Activated naive CD8-positive, alpha-beta T cell treated with anti-CD3 and anti-CD28 coated beads for 36 hours (primary cell): Measurements from ENCODE around the gene KIAA1671. TPM values are rescaled to one million over a fixed set of nuclear protein-coding genes. Genes with fewer than 3 reads are reported as not detected.
A peak's percentile ranks its signal among the peaks of the same experiment; 100 is the strongest.

Experiments
- DNase-seq: peaks from one replicate; pipeline ENCODE4 v3.0.0; 2021
- H3K27ac Mint-ChIP-seq: one replicate; pipeline ENCODE4 v1.8.0; 2022; ENCODE audit warnings: mild to moderate bottlenecking, moderate library complexity, mixed read lengths
- H3K27me3 Mint-ChIP-seq: one replicate; pipeline ENCODE4 v1.8.0; 2022; ENCODE audit warnings: mild to moderate bottlenecking, mixed read lengths
- H3K36me3 Mint-ChIP-seq: one replicate; pipeline ENCODE4 v1.8.0; 2021; ENCODE audit warnings: mild to moderate bottlenecking, mixed read lengths
- H3K4me1 Mint-ChIP-seq: one replicate; pipeline ENCODE4 v1.8.0; 2021; ENCODE audit warnings: mixed read lengths
- H3K4me3 Mint-ChIP-seq: one replicate; pipeline ENCODE4 v1.8.0; 2022; ENCODE audit warnings: mild to moderate bottlenecking, moderate library complexity, mixed read lengths
- H3K9me3 Mint-ChIP-seq: one replicate; pipeline ENCODE4 v1.8.0; 2022; ENCODE audit warnings: mixed read lengths
- total RNA-seq, 2 experiments: library from RNA; stranded (reverse); gene quantifications; one replicate each; pipeline ENCODE4 v1.2.3, GENCODE V29; 2021

Gene KIAA1671
- total RNA-seq, 2 experiments from 2014 or later = 11.0 to 11.3 TPM

DNA sequence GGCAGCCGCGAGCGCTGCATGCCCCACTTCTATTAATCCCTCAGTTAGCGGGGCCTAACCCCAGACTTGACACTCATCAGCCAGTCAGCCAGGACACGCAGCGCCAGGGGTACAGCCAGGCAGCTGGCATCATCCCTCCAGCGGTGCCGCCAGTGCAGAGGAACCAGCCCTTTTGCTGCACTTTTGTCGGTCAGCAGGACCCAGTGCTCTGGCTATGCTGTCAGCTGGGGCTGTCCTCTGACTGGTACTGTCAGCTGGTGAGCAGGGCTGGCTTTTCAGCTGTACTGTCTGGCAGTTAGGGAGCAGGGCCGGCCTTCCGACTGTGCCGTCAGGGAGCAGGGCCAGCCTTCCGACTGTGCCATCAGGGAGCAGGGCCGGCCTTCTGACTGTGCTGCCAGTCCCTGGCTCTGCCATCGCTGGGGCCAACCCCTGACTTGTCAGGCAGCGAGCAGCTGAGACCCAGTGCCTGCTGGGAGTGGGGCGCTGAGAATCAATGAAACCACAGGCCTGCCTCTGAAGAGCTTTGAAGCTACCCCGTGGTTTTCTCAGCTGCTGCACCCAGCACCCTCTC, 115.4 kb downstream of the KIAA1671 start:
- Mint-ChIP-seq H3K4me1 (peaks cover 85% of the 10 kb centered on the region), H3K36me3 (no peaks in the 10 kb centered on the region), H3K9me3 (no peaks in the 10 kb centered on the region), H3K27ac (peak overlapping the region; percentile 91), H3K27me3 (no peaks in the 10 kb centered on the region), H3K4me3 (peak overlapping the region; percentile 81)
- peak; percentile 78 for DNase-seq

DNA sequence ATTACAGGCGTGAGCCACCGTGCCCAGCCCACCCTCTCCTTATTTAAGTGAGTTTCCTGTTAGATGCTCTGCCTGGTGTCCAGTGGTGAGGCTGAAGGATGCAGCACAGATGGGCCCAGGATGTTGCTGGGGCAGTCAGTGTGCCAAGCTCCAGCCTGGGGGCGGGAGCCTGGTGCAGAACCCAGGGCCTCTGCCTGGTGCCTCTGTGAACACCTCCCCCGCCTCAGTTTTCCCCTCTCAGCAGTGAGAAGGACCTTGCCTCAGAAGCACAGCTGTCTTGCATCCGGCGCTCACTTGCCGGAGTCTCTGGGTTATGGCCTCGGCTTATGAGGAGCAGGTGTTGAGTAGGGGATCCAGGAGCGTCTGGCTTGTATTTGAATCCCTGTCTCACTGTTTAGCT, 116.2 kb downstream of the KIAA1671 start:
- Mint-ChIP-seq H3K9me3 (no peaks in the 10 kb centered on the region), H3K27ac (peak overlapping the region; percentile 91), H3K4me1 (peaks cover 82% of the 10 kb centered on the region), H3K27me3 (no peaks in the 10 kb centered on the region), H3K4me3 (peak overlapping the region; percentile 81), H3K36me3 (no peaks in the 10 kb centered on the region)
- peak; percentile 60 for DNase-seq

DNA sequence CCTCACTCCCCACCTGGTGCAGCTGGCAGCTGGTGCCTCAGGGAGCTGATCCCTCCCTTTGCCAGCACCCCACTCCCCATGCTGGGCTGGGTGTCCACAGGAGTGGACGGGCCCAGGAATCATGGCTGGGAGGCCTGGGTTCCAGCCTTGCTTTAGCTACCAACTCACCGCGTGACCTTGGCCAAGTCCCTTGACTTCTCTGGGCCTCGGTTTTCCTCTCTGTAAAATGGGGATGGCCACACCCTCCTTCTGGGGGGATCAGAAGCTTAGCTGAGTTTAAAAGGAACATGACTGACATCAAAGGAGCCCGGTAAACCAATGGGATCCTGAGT, 116.9 kb downstream of the KIAA1671 start:
- peaks cover 81% of the 10 kb centered on the region for H3K4me1 Mint-ChIP-seq
- peak overlapping the region; percentile 81 for H3K4me3 Mint-ChIP-seq
- no peaks in the 10 kb centered on the region for H3K9me3 Mint-ChIP-seq
- H3K36me3 Mint-ChIP-seq = no peaks in the 10 kb centered on the region
- no peaks in the 10 kb centered on the region for H3K27me3 Mint-ChIP-seq
- no peak for DNase-seq
- peak overlapping the region; percentile 91 for H3K27ac Mint-ChIP-seq

DNA sequence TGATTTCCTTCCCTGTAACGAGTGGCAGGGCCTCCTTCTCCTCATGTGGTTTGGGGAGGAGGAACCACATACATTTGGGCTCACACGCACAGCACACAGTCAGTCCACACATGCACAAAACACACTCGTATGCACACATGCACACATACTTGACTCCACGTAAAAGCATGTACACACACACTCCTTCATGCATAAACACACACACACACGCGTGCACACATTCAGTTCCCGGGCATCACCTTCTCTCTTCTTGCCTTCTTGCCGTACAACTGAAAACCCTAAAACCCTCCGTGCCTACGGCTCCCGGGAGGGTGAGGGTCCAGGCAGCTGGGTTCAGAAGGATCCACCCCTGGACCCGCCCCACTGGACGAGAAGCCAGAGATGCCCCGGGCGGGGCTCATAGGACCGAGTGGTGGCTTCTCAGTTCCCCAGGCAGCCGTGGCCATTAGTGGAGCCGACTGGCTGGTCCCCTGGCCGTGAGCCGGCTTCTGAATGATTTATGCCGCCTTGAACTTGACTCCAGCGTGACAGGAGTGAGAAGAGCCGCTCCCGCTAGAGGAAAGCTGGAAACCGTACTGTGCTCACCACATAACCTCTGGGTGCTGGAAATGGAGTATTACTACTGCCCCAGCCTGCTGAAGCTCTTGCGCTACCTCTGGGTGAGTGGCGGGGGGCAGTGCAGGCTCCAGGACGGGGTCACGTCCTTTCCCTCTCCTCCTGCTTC, 117.4 kb downstream of the KIAA1671 start:
- Mint-ChIP-seq H3K36me3 (peaks cover 3% of the 10 kb centered on the region), H3K27me3 (no peaks in the 10 kb centered on the region), H3K4me1 (peaks cover 81% of the 10 kb centered on the region), H3K27ac (peak overlapping the region; percentile 91), H3K9me3 (no peaks in the 10 kb centered on the region), H3K4me3 (peak overlapping the region; percentile 81)
- DNase-seq = peak; percentile 41

DNA sequence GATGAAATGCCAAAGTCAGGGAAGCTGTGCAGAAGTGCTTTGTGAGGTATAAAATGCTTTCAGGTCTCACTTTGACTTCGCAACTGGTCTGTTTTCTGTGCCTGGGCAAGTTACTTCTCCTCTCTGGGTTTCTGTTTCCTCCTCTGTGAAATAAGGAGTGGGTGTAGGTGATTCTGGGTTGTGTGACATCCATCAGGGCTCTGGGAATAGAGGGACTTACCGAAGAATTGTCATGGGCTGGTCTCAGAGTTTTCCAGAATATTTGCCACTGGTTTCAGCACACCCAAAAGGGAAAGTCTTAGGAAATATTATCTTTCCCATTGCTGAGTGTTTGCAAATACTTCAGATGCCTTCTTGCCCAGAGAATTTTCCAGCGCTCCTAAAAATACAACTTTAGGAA, 118.4 kb downstream of the KIAA1671 start:
- H3K9me3 Mint-ChIP-seq = no peaks in the 10 kb centered on the region
- H3K36me3 Mint-ChIP-seq = peaks cover 3% of the 10 kb centered on the region
- peak overlapping the region; percentile 81 for H3K4me3 Mint-ChIP-seq
- H3K27ac Mint-ChIP-seq = peak overlapping the region; percentile 91
- H3K27me3 Mint-ChIP-seq = no peaks in the 10 kb centered on the region
- DNase-seq = no peak
- H3K4me1 Mint-ChIP-seq = peaks cover 85% of the 10 kb centered on the region

DNA sequence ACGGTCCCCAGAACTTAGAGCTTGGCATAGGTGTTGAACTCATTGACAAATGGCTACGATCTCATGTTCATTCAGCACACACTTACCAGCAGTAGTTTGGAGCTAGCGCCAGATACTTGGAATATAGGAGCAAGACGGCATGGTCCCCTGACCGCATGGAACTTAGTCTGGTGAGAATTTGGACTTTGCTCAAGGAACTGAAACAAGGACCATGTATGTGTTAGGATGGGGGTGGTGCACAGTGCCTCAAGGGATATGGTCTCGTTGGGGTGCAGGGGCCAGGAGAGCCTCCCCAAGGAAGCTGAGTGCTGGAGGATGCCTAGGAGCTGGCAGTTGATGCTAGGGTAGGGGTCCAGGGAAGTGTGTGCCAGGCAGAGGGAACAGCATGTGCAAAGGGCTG, 119.2 kb downstream of the KIAA1671 start:
- Mint-ChIP-seq H3K36me3 (peaks cover 3% of the 10 kb centered on the region), H3K9me3 (no peaks in the 10 kb centered on the region)

DNA sequence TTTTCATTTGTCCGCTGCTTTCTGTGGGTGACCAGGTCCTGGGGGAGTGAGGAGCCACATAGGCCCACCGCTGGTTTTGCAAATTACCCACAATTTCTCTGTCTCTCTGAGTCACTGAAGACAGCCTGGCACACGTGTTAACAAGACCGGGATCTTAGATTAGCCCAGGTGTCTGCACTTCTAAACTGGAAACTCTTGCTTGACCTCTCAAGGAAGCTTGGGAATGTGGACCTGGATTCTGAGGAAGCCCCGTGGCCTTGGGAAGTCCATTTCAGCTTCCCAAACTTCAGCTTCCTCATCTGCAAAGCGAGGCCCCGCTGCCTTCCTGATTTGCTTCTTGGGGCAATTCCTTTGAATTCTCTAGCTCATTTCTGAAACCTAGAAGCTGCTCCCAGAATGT, 119.9 kb downstream of the KIAA1671 start:
- Mint-ChIP-seq H3K4me1 (peaks cover 89% of the 10 kb centered on the region), H3K36me3 (peaks cover 3% of the 10 kb centered on the region), H3K27ac (peak overlapping the region; percentile 76), H3K9me3 (no peaks in the 10 kb centered on the region), H3K4me3 (peak overlapping the region; percentile 30), H3K27me3 (no peaks in the 10 kb centered on the region)
- DNase-seq = no peak

More for the DNA sequence above, 119.2 kb downstream of the KIAA1671 start:
- DNase-seq = no peak
- Mint-ChIP-seq H3K4me3 (peak overlapping the region; percentile 81), H3K27ac (peak overlapping the region; percentile 76), H3K4me1 (peaks cover 87% of the 10 kb centered on the region), H3K27me3 (no peaks in the 10 kb centered on the region)

DNA sequence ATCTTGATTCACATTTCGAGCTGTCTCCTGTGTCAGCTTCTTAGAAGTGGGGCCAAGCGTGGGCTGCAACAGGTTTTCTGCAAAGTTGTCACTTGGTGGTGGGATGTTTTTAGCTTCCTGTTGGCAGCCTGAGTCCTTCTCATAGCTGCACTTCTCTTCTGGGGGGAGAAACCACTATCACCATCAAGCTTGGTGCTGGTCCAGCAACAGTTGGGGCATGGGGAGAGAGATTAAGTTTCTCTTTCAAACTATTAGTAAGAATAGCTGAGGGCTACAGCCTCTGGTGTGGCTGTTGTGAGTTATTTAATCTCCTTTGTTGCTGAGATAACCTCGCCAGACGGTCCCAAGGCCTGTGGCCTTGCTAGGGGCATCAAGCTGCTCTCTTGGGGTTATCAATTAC, 123.8 kb downstream of the KIAA1671 start:
- DNase-seq = peak; percentile 78
- H3K9me3 Mint-ChIP-seq = no peaks in the 10 kb centered on the region
- H3K36me3 Mint-ChIP-seq = peaks cover 4% of the 10 kb centered on the region
- peaks cover 77% of the 10 kb centered on the region for H3K4me1 Mint-ChIP-seq
- peak overlapping the region; percentile 88 for H3K27ac Mint-ChIP-seq
- no peaks in the 10 kb centered on the region for H3K27me3 Mint-ChIP-seq
- peak overlapping the region; percentile 24 for H3K4me3 Mint-ChIP-seq

DNA sequence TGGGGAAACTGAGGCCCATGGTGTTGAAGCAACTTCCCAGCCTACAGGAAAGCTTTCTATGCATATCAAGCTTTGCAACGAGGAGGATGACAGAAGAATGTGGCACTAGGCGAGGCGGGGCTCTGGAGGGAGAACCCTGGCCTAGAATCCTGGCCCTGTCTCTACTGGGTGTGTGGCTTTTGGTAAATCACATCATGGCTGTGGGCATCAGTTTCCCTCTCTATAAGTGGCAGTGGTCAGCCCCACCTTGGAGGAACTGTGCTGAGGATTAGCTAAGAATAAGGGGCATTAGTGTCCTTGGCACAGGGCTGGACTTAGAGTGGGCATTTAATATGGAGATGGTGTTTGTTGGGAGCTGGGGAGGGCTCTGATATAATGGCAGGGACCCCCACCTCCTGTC, 124.5 kb downstream of the KIAA1671 start:
- peak overlapping the region; percentile 34 for H3K4me3 Mint-ChIP-seq
- no peak for DNase-seq
- H3K27me3 Mint-ChIP-seq = no peaks in the 10 kb centered on the region
- peaks cover 77% of the 10 kb centered on the region for H3K4me1 Mint-ChIP-seq
- peak overlapping the region; percentile 88 for H3K27ac Mint-ChIP-seq
- peaks cover 1% of the 10 kb centered on the region for H3K9me3 Mint-ChIP-seq
- H3K36me3 Mint-ChIP-seq = peaks cover 9% of the 10 kb centered on the region

DNA sequence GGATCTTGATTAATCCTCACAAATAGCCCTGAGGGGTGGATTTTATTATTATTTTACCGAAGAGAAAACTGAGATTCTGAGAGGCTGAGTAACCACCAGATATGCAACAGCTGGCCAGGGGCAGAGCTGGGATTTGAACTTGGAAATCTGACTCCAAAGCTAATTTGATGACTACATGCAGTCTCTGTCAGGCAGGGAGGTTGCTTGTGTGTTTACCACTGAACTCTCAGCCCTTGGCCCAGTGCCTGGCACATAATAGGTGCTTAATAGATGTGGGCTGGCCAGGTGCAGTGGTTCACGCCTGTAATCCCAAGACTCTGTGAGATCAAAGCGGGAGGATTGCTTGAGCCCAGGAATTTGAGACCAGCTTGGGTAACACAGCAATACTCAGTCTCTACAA, 125.4 kb downstream of the KIAA1671 start:
- peaks cover 9% of the 10 kb centered on the region for H3K36me3 Mint-ChIP-seq
- H3K27ac Mint-ChIP-seq = peak overlapping the region; percentile 88
- H3K4me3 Mint-ChIP-seq = no peak overlapping the region
- peaks cover 1% of the 10 kb centered on the region for H3K9me3 Mint-ChIP-seq
- H3K27me3 Mint-ChIP-seq = no peaks in the 10 kb centered on the region
- H3K4me1 Mint-ChIP-seq = peaks cover 70% of the 10 kb centered on the region
- DNase-seq = no peak

DNA sequence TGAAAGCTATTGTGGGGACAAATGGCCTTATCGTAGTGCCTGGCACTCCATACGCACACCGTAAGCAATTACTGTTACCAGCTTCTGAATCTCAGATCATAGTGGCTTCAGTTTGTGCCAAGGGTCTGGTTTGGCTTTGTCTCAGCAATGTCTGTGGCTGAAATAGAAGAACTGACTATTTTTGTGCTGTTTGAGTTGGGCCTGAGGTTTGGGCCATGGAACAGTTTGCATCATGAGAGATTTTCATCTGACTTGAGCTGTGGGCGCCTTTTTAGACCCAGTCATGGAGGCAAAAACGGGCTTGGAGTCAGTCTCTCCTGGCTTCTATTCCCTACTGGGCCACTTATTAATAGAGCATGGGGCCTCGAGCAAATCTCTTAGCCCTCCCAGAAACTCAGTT, 126.1 kb downstream of the KIAA1671 start:
- no peaks in the 10 kb centered on the region for H3K27me3 Mint-ChIP-seq
- H3K9me3 Mint-ChIP-seq = peaks cover 1% of the 10 kb centered on the region
- peaks cover 9% of the 10 kb centered on the region for H3K36me3 Mint-ChIP-seq
- peaks cover 69% of the 10 kb centered on the region for H3K4me1 Mint-ChIP-seq
- H3K27ac Mint-ChIP-seq = no peak overlapping the region
- H3K4me3 Mint-ChIP-seq = no peak overlapping the region
- no peak for DNase-seq

DNA sequence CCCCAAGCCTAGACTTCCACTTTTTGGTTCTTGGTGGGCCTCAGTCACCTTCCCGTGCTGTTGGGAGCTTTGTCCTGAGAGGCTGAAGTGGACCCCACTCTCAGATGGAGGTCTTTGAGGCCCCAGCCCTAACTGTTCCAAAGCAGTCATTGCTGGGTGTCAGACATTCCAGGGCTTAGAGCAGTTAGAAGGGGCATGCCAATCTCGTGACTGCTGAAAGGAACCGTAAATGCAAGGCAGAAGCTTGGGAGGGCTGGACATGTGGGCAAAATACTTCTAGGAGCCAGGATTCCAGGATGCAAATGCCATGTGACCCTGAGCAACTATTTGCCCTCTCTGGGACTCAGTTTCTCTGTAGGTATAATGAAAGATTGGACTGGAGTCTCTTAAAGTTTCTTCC, 128.3 kb downstream of the KIAA1671 start:
- Mint-ChIP-seq H3K4me3 (no peak overlapping the region), H3K4me1 (peaks cover 68% of the 10 kb centered on the region), H3K9me3 (peaks cover 1% of the 10 kb centered on the region), H3K36me3 (peaks cover 12% of the 10 kb centered on the region), H3K27me3 (no peaks in the 10 kb centered on the region), H3K27ac (no peak overlapping the region)
- DNase-seq = no peak

DNA sequence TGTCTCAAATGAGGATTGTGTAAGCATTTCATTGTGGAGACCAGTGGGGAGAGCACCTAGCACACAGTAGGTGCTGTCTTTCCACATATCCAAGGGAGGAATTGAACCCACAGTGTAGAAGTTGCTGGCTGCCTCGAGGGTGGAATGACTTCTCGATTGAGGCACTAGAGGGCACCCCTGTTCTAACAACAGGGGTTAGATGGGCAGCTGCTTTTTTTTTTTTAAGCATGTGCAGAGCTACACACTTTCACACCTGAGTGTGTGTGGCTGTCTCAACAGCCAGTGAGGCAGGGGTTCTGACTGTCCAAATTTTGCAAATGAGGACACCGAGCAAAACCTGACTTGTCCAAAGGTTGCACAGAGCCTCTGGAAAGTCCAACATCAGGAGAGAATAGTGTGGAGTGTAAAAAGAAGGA, 128.9 kb downstream of the KIAA1671 start:
- Mint-ChIP-seq H3K36me3 (peaks cover 12% of the 10 kb centered on the region), H3K4me3 (no peak overlapping the region), H3K4me1 (peaks cover 68% of the 10 kb centered on the region), H3K9me3 (peaks cover 1% of the 10 kb centered on the region), H3K27ac (no peak overlapping the region), H3K27me3 (no peaks in the 10 kb centered on the region)
- DNase-seq = peak; percentile 36

DNA sequence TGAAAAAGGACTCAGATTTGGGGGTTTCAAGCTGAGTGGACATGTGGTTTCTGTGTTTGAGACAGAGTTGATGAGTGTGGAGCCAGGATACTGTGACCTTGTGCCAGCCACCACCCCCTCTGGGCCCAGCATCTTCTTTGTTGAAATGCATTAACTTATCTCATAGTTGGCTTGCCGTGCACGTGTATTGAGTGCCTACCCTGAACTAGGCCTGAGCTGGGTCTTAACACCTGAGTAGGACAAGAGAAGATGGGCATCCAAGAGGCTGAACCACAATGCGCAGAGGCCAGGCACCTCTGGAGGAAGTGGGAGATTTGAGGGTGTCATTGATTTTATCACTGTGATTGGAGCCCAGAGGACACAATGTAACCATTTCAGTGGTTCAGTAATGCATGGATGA, 129.6 kb downstream of the KIAA1671 start:
- Mint-ChIP-seq H3K9me3 (peaks cover 1% of the 10 kb centered on the region), H3K27me3 (no peaks in the 10 kb centered on the region), H3K4me3 (no peak overlapping the region), H3K27ac (no peak overlapping the region), H3K36me3 (peaks cover 12% of the 10 kb centered on the region), H3K4me1 (peaks cover 64% of the 10 kb centered on the region)
- no peak for DNase-seq

DNA sequence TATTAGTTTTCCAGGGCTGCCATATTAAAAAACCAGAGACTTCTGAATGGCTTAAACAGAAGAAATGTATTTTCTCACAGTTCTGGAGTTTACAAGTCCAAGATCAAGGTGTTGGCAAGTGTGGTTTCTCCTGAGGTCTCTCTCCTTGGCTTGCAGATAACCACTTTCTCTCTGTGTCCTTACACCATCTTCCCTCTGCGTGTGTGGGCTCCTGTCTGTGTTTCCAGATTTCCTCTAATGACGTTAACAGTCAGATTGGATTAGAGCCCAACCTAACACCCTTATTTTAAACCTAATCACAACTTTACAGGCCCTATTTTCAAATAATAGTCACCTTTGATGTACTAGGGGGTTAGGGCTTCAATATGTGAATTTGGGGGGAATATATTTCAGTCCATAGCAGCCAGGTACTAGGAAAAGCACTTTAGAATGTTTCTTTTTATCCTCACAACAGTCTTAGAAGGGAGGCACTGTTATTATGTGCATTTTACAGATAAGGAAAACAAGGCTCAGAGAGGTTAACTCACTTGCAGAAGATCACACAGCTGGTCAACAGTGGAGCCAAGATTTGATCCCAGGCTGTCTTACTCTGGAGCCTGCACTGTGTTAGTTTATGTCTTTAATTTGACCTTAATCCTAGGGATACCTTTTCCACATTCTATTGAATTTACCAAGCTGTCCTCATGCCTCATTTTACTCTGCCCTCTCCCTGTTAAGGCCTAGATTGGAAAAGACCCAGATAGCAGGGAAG, 130.7 kb downstream of the KIAA1671 start:
- H3K9me3 Mint-ChIP-seq = peaks cover 1% of the 10 kb centered on the region
- H3K36me3 Mint-ChIP-seq = peaks cover 12% of the 10 kb centered on the region
- H3K4me1 Mint-ChIP-seq = peaks cover 54% of the 10 kb centered on the region
- H3K27ac Mint-ChIP-seq = no peak overlapping the region
- DNase-seq = no peak
- no peak overlapping the region for H3K4me3 Mint-ChIP-seq
- no peaks in the 10 kb centered on the region for H3K27me3 Mint-ChIP-seq
